B cell (primary cell): Measurements from ENCODE around the gene MAEA. TPM values are rescaled to one million over a fixed set of nuclear protein-coding genes. Genes with fewer than 3 reads are reported as not detected.

Experiments
- ATAC-seq: fragments of 200-7000 bp; cut with Tn5 transposase; one replicate; pipeline ENCODE4 v1.10.0; 2021; ENCODE audit warnings: low read depth, mild to moderate bottlenecking, moderate number of reproducible peaks, moderate library complexity
- CTCF ChIA-PET: fragments of 350-600 bp; sonication (Branson Sonifier 250); formaldehyde crosslinking; loops from one replicate; lab custom pipeline; 2021; ENCODE audit warnings: antibody characterized with exemption, inconsistent platforms; lab: Charles Lee
- POLR2A ChIA-PET: fragments of 350-600 bp; sonication (Branson Sonifier 250); formaldehyde crosslinking; loops from one replicate; lab custom pipeline; 2021; ENCODE audit warnings: antibody characterized with exemption; lab: Charles Lee
- DNase-seq: peaks from one replicate; pipeline ENCODE4 v3.0.0; 2013
- H2AFZ ChIP-seq: 2 replicates; pipeline ENCODE4 v1.6.1; 2012; ENCODE audit warnings: mild to moderate bottlenecking, low read depth, low read length; ENCODE audit not compliant: insufficient read depth, poor library complexity, severe bottlenecking
- H3K27ac ChIP-seq, 2 donors: 1 replicate in 1 of 2; 2 replicates in 1 of 2; pipeline ENCODE4 v1.5.1; 2012 to 2013; ENCODE audit warnings: low read length in 2 of 2, mild to moderate bottlenecking in 2 of 2, moderate library complexity in 1 of 2
- H3K27me3 ChIP-seq, 4 experiments: fragments of 200-600 bp in 1 of 4; sonication (generic) in 1 of 4; replicated peaks in 1 of 4; 1 replicate in 2 of 4; 2 replicates in 2 of 4; pipeline versions ENCODE4 v1.6.1 to v1.7.0; 2013 to 2016; ENCODE audit warnings: low read length in 3 of 4, mild to moderate bottlenecking in 2 of 4, mixed read lengths in 1 of 4, moderate library complexity in 1 of 4; ENCODE audit not compliant: insufficient read depth in 4 of 4, control insufficient read depth in 3 of 4; ENCODE audit errors: control extremely low read depth in 1 of 4
- H3K36me3 ChIP-seq, 2 experiments: replicated peaks in 1 of 2; 1 replicate in 1 of 2; 2 replicates in 1 of 2; pipeline versions ENCODE4 v1.6.1 to v1.7.1; 2013; ENCODE audit warnings: low read length in 1 of 2; ENCODE audit not compliant: insufficient read depth in 2 of 2, control insufficient read depth in 1 of 2; ENCODE audit errors: control extremely low read depth in 1 of 2, extremely low read depth in 1 of 2
- H3K4me1 ChIP-seq, 2 donors: fragments of 200-600 bp in 1 of 2; sonication (generic) in 1 of 2; 1 replicate in 1 of 2; 2 replicates in 1 of 2; pipeline versions ENCODE4 v1.5.1 to v1.6.1; 2013 to 2017; ENCODE audit warnings: low read length in 2 of 2; ENCODE audit not compliant: control insufficient read depth in 2 of 2, insufficient read depth in 2 of 2
- H3K4me2 ChIP-seq: replicated peaks from 2 replicates; pipeline ENCODE3; 2012; ENCODE audit warnings: mild to moderate bottlenecking, low read depth, low read length; ENCODE audit not compliant: poor library complexity, severe bottlenecking
- H3K4me3 ChIP-seq, 5 experiments: fragments of 200-600 bp in 1 of 5; sonication (generic) in 1 of 5; 1 replicate in 3 of 5; 2 replicates in 2 of 5; pipeline versions ENCODE4 v1.5.1 to v1.7.0; 2011 to 2016; ENCODE audit warnings: low read length in 4 of 5, mild to moderate bottlenecking in 4 of 5, low read depth in 2 of 5, control low read depth in 1 of 5, moderate library complexity in 1 of 5; ENCODE audit not compliant: insufficient read depth in 1 of 5; ENCODE audit errors: control extremely low read depth in 1 of 5, extremely low read depth in 1 of 5
- H3K79me2 ChIP-seq: fragments of 200-600 bp; sonication (generic); one replicate; pipeline ENCODE4 v1.6.0; 2016; ENCODE audit warnings: low read length; ENCODE audit not compliant: control insufficient read depth, insufficient read depth
- H3K9ac ChIP-seq: fragments of 200-600 bp; sonication (generic); 2 replicates; pipeline ENCODE4 v1.6.1; 2017; ENCODE audit warnings: mild to moderate bottlenecking, low read length, moderate library complexity
- H3K9me3 ChIP-seq, 3 donors: one replicate each; pipeline versions ENCODE4 v1.6.1 to v1.7.1; 2013; ENCODE audit warnings: low read length in 2 of 3; ENCODE audit not compliant: control insufficient read depth in 2 of 3, insufficient read depth in 1 of 3; ENCODE audit errors: control extremely low read depth in 1 of 3
- H4K20me1 ChIP-seq: 2 replicates; pipeline ENCODE4 v1.6.0; 2012; ENCODE audit warnings: mild to moderate bottlenecking, low read length; ENCODE audit not compliant: insufficient read depth, control insufficient read depth, poor library complexity, severe bottlenecking
- H3K27ac Mint-ChIP-seq: one replicate; pipeline ENCODE4 v1.8.0; 2021; ENCODE audit warnings: mixed read lengths
- H3K27me3 Mint-ChIP-seq: one replicate; pipeline ENCODE4 v1.8.0; 2021; ENCODE audit warnings: mixed read lengths
- H3K4me1 Mint-ChIP-seq: one replicate; pipeline ENCODE4 v1.8.0; 2021; ENCODE audit warnings: mixed read lengths
- H3K4me3 Mint-ChIP-seq: one replicate; pipeline ENCODE4 v1.8.0; 2021; ENCODE audit warnings: mixed read lengths
- H3K9me3 Mint-ChIP-seq: one replicate; pipeline ENCODE4 v1.8.0; 2022; ENCODE audit warnings: mixed read lengths; ENCODE audit not compliant: insufficient read depth
- EZH2 ChIP-seq: IDR thresholded peaks from 2 replicates; pipeline ENCODE4 v1.6.1; 2012; ENCODE audit warnings: borderline replicate concordance, low read depth, mild to moderate bottlenecking, moderate library complexity, low read length; ENCODE audit not compliant: insufficient read depth, poor library complexity, severe bottlenecking
- WGBS: methylation state at CpG from one replicate; pipeline ENCODE4 v1.1.5; 2013; ENCODE audit warnings: missing lambda C conversion rate; ENCODE audit not compliant: insufficient coverage; 5-methylcytosine and 5-hydroxymethylcytosine counted together
- intact Hi-C: fragments of 100-400 bp; cut with micrococcal nuclease; formaldehyde crosslinking; loops from one replicate; pipeline ENCODE4 v1.10.0; 2022
- polyA plus RNA-seq: library from polyadenylated mRNA; depleted of rRNA; stranded (reverse); fragments of >200 nt; gene quantifications from 2 replicates; pipeline ENCODE4 v1.2.3, GENCODE V29; 2012
- total RNA-seq, 2 donors: library from RNA; stranded (reverse); fragments of 120-200 nt in 1 of 2; gene quantifications; 1 replicate in 1 of 2; 2 replicates in 1 of 2; pipeline versions ENCODE4 v1.2.3 to v1.2.4, GENCODE V29; 2013 to 2022
- TF ChIP-seq, protein P1 (sequence below): fragments of 200-600 bp; IDR thresholded peaks from one replicate; pipeline ENCODE4 v1.8.0; 2022; ENCODE audit warnings: antibody characterized with exemption, mild to moderate bottlenecking

Gene MAEA
- total and polyA plus RNA-seq, 2 donors (not counting 1 experiment from before 2014, with no cell fraction given): 106 to 107 TPM

GRCh38 chr4:1380368-1381151 lies 90.9 kb downstream of the MAEA start:
- Histone ChIP-seq H3K9me3 (no peaks in the 10 kb centered on the region), H3K36me3 (peaks cover 0 to 3% of the 10 kb centered on the region in 2 experiments), H2AFZ (no peak overlapping the region), H3K4me1 (no peaks in the 10 kb centered on the region), H3K27me3 (no peaks in the 10 kb centered on the region), H3K79me2 (no peaks in the 10 kb centered on the region), H4K20me1 (no peaks in the 10 kb centered on the region), H3K4me3 (no peak overlapping the region), H3K9ac (no peak overlapping the region), H3K4me2 (no peak overlapping the region), H3K27ac (no peak overlapping the region)
- Mint-ChIP-seq H3K27ac (no peak overlapping the region), H3K4me3 (no peak overlapping the region), H3K4me1 (no peaks in the 10 kb centered on the region), H3K27me3 (no peaks in the 10 kb centered on the region), H3K9me3 (no peaks in the 10 kb centered on the region)
- ATAC-seq (no peak), DNase-seq (no peak)
- intact Hi-C loops: no loop called here
- no peak for TF ChIP-seq EZH2
- TF ChIP-seq, protein P1, sequence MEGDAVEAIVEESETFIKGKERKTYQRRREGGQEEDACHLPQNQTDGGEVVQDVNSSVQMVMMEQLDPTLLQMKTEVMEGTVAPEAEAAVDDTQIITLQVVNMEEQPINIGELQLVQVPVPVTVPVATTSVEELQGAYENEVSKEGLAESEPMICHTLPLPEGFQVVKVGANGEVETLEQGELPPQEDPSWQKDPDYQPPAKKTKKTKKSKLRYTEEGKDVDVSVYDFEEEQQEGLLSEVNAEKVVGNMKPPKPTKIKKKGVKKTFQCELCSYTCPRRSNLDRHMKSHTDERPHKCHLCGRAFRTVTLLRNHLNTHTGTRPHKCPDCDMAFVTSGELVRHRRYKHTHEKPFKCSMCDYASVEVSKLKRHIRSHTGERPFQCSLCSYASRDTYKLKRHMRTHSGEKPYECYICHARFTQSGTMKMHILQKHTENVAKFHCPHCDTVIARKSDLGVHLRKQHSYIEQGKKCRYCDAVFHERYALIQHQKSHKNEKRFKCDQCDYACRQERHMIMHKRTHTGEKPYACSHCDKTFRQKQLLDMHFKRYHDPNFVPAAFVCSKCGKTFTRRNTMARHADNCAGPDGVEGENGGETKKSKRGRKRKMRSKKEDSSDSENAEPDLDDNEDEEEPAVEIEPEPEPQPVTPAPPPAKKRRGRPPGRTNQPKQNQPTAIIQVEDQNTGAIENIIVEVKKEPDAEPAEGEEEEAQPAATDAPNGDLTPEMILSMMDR: no peak
- POLR2A ChIA-PET: no interaction called here
- 89% methylated on average over 34 of the region's 36 CpGs for WGBS
- CTCF ChIA-PET: no interaction called here

- intact Hi-C loops: no loop called here
- Histone ChIP-seq H3K4me2 (no peak overlapping the region), H3K27me3 (no peaks in the 10 kb centered on the region), H3K9me3 (no peaks in the 10 kb centered on the region), H4K20me1 (no peaks in the 10 kb centered on the region), H2AFZ (no peak overlapping the region), H3K4me1 (no peaks in the 10 kb centered on the region), H3K4me3 (no peak overlapping the region), H3K79me2 (no peaks in the 10 kb centered on the region), H3K36me3 (peaks cover 0 to 3% of the 10 kb centered on the region in 2 experiments), H3K27ac (no peak overlapping the region), H3K9ac (no peak overlapping the region)
- H3K4me3 Mint-ChIP-seq: no peak overlapping the region
- H3K27me3 Mint-ChIP-seq: no peaks in the 10 kb centered on the region
- H3K9me3 Mint-ChIP-seq: no peaks in the 10 kb centered on the region
- H3K27ac Mint-ChIP-seq: no peak overlapping the region
- no peaks in the 10 kb centered on the region for H3K4me1 Mint-ChIP-seq
- no peak for TF ChIP-seq EZH2
- TF ChIP-seq, protein P1: no peak
- CTCF ChIA-PET: no interaction called here
- POLR2A ChIA-PET: no interaction called here
- DNase-seq (no peak), ATAC-seq (no peak)
- 96% methylated on average over 10 of the region's 12 CpGs for WGBS
These were observed 91.5 kb downstream of the MAEA start for GRCh38 chr4:1381181-1381621.
